HEK293T (cell line): ENCODE results near the gene C3AR1.

ENCODE experiments used
- CTBP1 ChIP-seq: fragments of 450-650 bp; IDR thresholded peaks from 2 replicates; pipeline ENCODE4 v1.6.1; 2016; ENCODE audit warnings: borderline replicate concordance
- NFRKB ChIP-seq: fragments of 450-650 bp; IDR thresholded peaks from 2 replicates; pipeline ENCODE4 v1.6.1; 2016; ENCODE audit warnings: mild to moderate bottlenecking, moderate library complexity
- SP1 ChIP-seq: fragments of 450-650 bp; IDR thresholded peaks from 2 replicates; pipeline ENCODE4 v1.6.1; 2017

- TF ChIP-seq SP1 (no peak), NFRKB (no peak), CTBP1 (no peak)
Observed at GRCh38 chr12:8078398-8078797, 12.2 kb upstream of the C3AR1 start.
